K562 (cell line): Measurements from ENCODE around the gene UBE2I. TPM values are rescaled to one million over a fixed set of nuclear protein-coding genes. Genes with fewer than 3 reads are reported as not detected.

Experiments used
- ATAC-seq: fragments of 200-7000 bp; cut with Tn5 transposase; 3 replicates; pipeline ENCODE4 v1.9.1; 2020; ENCODE audit warnings: moderate library complexity
- BruUV-seq: library from RNA; stranded (reverse); fragments of 400-500 nt; replicated peaks from 2 replicates; lab custom pipeline; 2021; lab: Mats Ljungman, UMichigan
- CTCF ChIA-PET: fragments of 300-600 bp; formaldehyde crosslinking; extraction: SDS; loops from one replicate; lab custom pipeline; 2021; ENCODE audit warnings: low intra/inter-chr PET ratio; lab: Yijun Ruan, JAX
- POLR2A ChIA-PET: fragments of 300-600, 350-650 bp; sonication (Branson Sonifier 250); formaldehyde crosslinking; extraction: SDS; loops from one replicate; lab custom pipeline; 2021; ENCODE audit warnings: antibody characterized with exemption, inconsistent platforms; lab: Yijun Ruan, JAX
- DNase-seq, 4 experiments: peaks; one replicate each; pipeline versions ENCODE4 v3.0.0 to v3.0.0-alpha.2; 2011 to 2018; ENCODE audit warnings: low spot score in 3 of 4, mixed read lengths in 3 of 4; ENCODE audit errors: extremely low read depth in 1 of 4
- FAIRE-seq: peaks from 2 replicates; lab custom pipeline; 2011; peaks lifted over from hg19 to GRCh38; lab: Jason Lieb, UNC
- H2AFZ ChIP-seq: 2 replicates; pipeline ENCODE4 v1.6.0; 2011; ENCODE audit warnings: low read depth, low read length, control low read depth, inconsistent platforms
- H3K27ac ChIP-seq: fragments of 200-600 bp; 3 replicates; pipeline ENCODE4 v1.8.0; 2011; ENCODE audit warnings: low read depth, mild to moderate bottlenecking, control low read depth, inconsistent platforms, low read length, moderate library complexity, mixed read lengths; ENCODE audit errors: extremely low read depth
- H3K27me3 ChIP-seq, 2 experiments: fragments of 300-600 bp in 1 of 2; 2 replicates in 1 of 2; 3 replicates in 1 of 2; pipeline versions ENCODE4 v1.6.0 to v1.8.0; 2011; ENCODE audit warnings: inconsistent platforms in 2 of 2, low read length in 2 of 2, mild to moderate bottlenecking in 1 of 2, mixed read lengths in 1 of 2, moderate library complexity in 1 of 2; ENCODE audit not compliant: control insufficient read depth in 2 of 2, insufficient read depth in 2 of 2
- H3K36me3 ChIP-seq: fragments of 300-600 bp; 3 replicates; pipeline ENCODE4 v1.8.0; 2011; ENCODE audit warnings: mild to moderate bottlenecking, low read length, inconsistent platforms; ENCODE audit not compliant: control insufficient read depth, insufficient read depth
- H3K4me1 ChIP-seq, 2 experiments: fragments of 200-600 bp in 1 of 2; replicated peaks in 1 of 2; 2 replicates in 1 of 2; 3 replicates in 1 of 2; pipeline versions ENCODE4 v1.5.1 to v1.8.0; 2011; ENCODE audit warnings: inconsistent platforms in 2 of 2, low read length in 2 of 2, mild to moderate bottlenecking in 1 of 2, mixed read lengths in 1 of 2, moderate library complexity in 1 of 2; ENCODE audit not compliant: control insufficient read depth in 2 of 2, insufficient read depth in 2 of 2
- H3K4me2 ChIP-seq: 2 replicates; pipeline ENCODE4 v1.6.1; 2011; ENCODE audit warnings: low read length, control low read depth, inconsistent platforms, mixed read lengths; ENCODE audit not compliant: insufficient read depth
- H3K4me3 ChIP-seq: fragments of 200-600 bp; sonication (generic), shearing (Covaris generic); 2 replicates; pipeline ENCODE4 v1.5.1; 2016; ENCODE audit warnings: control low read depth, inconsistent platforms
- H3K79me2 ChIP-seq: fragments of 200-600 bp; 3 replicates; pipeline ENCODE4 v1.8.0; 2011; ENCODE audit warnings: low read length, inconsistent platforms; ENCODE audit not compliant: control insufficient read depth, insufficient read depth
- H3K9ac ChIP-seq, 2 experiments: 2 replicates each; pipeline versions ENCODE4 v1.6.0 to v1.6.1; 2011; ENCODE audit warnings: low read depth in 2 of 2, low read length in 2 of 2, control low read depth in 1 of 2, inconsistent platforms in 1 of 2, mild to moderate bottlenecking in 1 of 2, mixed read lengths in 1 of 2; ENCODE audit not compliant: insufficient read depth in 1 of 2
- H3K9me1 ChIP-seq: one replicate; pipeline ENCODE4 v1.6.0; 2011; ENCODE audit warnings: inconsistent platforms, mild to moderate bottlenecking, low read length, moderate library complexity; ENCODE audit not compliant: control insufficient read depth, insufficient read depth
- H3K9me3 ChIP-seq: replicated peaks from 2 replicates; pipeline ENCODE4 v1.5.1; 2011; ENCODE audit warnings: low read depth, low read length, inconsistent platforms; ENCODE audit not compliant: control insufficient read depth, insufficient read depth
- H4K20me1 ChIP-seq: replicated peaks from 2 replicates; pipeline ENCODE4 v1.6.1; 2011; ENCODE audit warnings: low read length, inconsistent platforms, mixed read lengths; ENCODE audit not compliant: control insufficient read depth, insufficient read depth
- CSDE1 ChIP-seq, 2 experiments: fragments of 450-650 bp; IDR thresholded peaks; 2 replicates each; pipeline ENCODE4 v1.6.1; 2016; ENCODE audit warnings: mild to moderate bottlenecking in 1 of 2
- GATAD2A ChIP-seq: fragments of 450-650 bp; IDR thresholded peaks from 2 replicates; pipeline ENCODE4 v1.6.1; 2017
- KLF10 ChIP-seq: fragments of 250-450 bp; sonication (Bioruptor Pico); IDR thresholded peaks from 2 replicates; pipeline ENCODE4 v1.6.1; 2021; ENCODE audit warnings: matching md5 sums
- MEF2D ChIP-seq: conservative IDR thresholded peaks from 2 replicates; pipeline ENCODE4 v1.6.1; 2016; ENCODE audit warnings: low read depth, missing genetic modification characterization, missing compliant biosample characterization
- MYNN ChIP-seq, 2 experiments: sonication (generic); formaldehyde crosslinking in 1 of 2; IDR thresholded peaks; 2 replicates each; pipeline versions ENCODE4 v1.5.0 to v1.6.1; 2016 to 2020; ENCODE audit warnings: antibody characterized with exemption in 1 of 2, missing genetic modification reagents in 1 of 2
- NR4A1 ChIP-seq, 2 experiments: fragments of 250-450 bp in 1 of 2; fragments of 450-650 bp in 1 of 2; sonication (Bioruptor Pico) in 1 of 2; IDR thresholded peaks; 2 replicates each; pipeline versions ENCODE4 v1.4.0 to v1.6.1; 2016 to 2020; ENCODE audit warnings: mild to moderate bottlenecking in 2 of 2, missing compliant biosample characterization in 1 of 2, missing genetic modification characterization in 1 of 2, moderate library complexity in 1 of 2
- PRMT5 ChIP-seq: sonication (generic); formaldehyde crosslinking; IDR thresholded peaks from 2 replicates; pipeline ENCODE4 v1.5.0; 2020; ENCODE audit warnings: missing genetic modification reagents
- PTBP1 ChIP-seq: fragments of 200-400 bp; formaldehyde crosslinking; IDR thresholded peaks from 2 replicates; pipeline ENCODE4 v1.6.1; 2017; ENCODE audit warnings: low read depth, low read length
- TEAD4 ChIP-seq, 2 experiments: sonication (generic) in 1 of 2; formaldehyde crosslinking in 1 of 2; IDR thresholded peaks; 2 replicates each; pipeline versions ENCODE4 v1.6.1 to v1.8.0; 2012 to 2022; ENCODE audit warnings: borderline replicate concordance in 1 of 2, inconsistent platforms in 1 of 2, low read length in 1 of 2, mild to moderate bottlenecking in 1 of 2, missing genetic modification reagents in 1 of 2
- ZEB2 ChIP-seq: fragments of 450-650 bp; IDR thresholded peaks from 2 replicates; pipeline ENCODE4 v1.6.1; 2016
- ZFX ChIP-seq: sonication (generic); formaldehyde crosslinking; IDR thresholded peaks from 2 replicates; pipeline ENCODE4 v1.8.0; 2022; ENCODE audit warnings: mild to moderate bottlenecking, missing genetic modification reagents, moderate library complexity
- ZNF12 ChIP-seq: sonication (generic); formaldehyde crosslinking; IDR thresholded peaks from 2 replicates; pipeline ENCODE4 v1.4.0; 2020; ENCODE audit warnings: mild to moderate bottlenecking, missing genetic modification reagents
- ZNF324 ChIP-seq: fragments of 250-450 bp; sonication (Bioruptor Pico); IDR thresholded peaks from 2 replicates; pipeline ENCODE4 v1.4.0; 2020; ENCODE audit warnings: mild to moderate bottlenecking
- ZNF695 ChIP-seq: fragments of 450-650 bp; formaldehyde crosslinking; IDR thresholded peaks from 2 replicates; pipeline ENCODE4 v1.4.0; 2020; ENCODE audit warnings: mild to moderate bottlenecking, moderate library complexity
- WGBS: fragments of 100-300 bp; shearing (Covaris generic); methylation state at CpG from one replicate; pipeline ENCODE4 v1.1.6; 2016; ENCODE audit warnings: low coverage, mixed read lengths; ENCODE audit not compliant: insufficient coverage; ENCODE audit errors: missing lambda C conversion rate; 5-methylcytosine and 5-hydroxymethylcytosine counted together
- in situ Hi-C: fragments of 300-500 bp; cut with MboI; formaldehyde crosslinking; loops from 4 replicates; pipeline ENCODE4 v1.15.0; 2018; ENCODE audit warnings: inconsistent platforms, mixed read lengths
- intact Hi-C: fragments of 100-400 bp; cut with micrococcal nuclease; formaldehyde crosslinking; loops from 2 replicates; pipeline ENCODE4 v1.14.2; 2022
- polyA plus RNA-seq, 8 experiments: library from polyadenylated mRNA; depleted of rRNA in 4 of 8; stranded (reverse) in 5 of 8; unstranded in 3 of 8; fragments of >200 nt; fragmentation: Nextera tagmentation in 2 of 8; fragmentation: Illumina TruSeq in 1 of 8; extraction: Ambion mirVana in 2 of 8; extraction: Trizol in 1 of 8; gene quantifications; 2 replicates each; pipeline versions ENCODE4 v1.2.1 to v1.2.3, GENCODE V29; 2011 to 2014; ENCODE audit warnings: inconsistent platforms in 1 of 8, missing spikeins in 1 of 8
- total RNA-seq, 7 experiments: library from RNA; depleted of rRNA in 6 of 7; stranded (reverse); fragments of >200 nt in 6 of 7; fragmentation: Illumina TruSeq in 2 of 7; extraction: Trizol in 2 of 7; gene quantifications; 2 replicates each; pipeline versions ENCODE4 v1.2.1 to v1.2.3, GENCODE V29; 2011 to 2021; ENCODE audit warnings: low replicate concordance in 1 of 7
- TF ChIP-seq, protein P1 (sequence below), 2 experiments: fragments of 200-800 bp in 1 of 2; sonication (Bioruptor generic) in 1 of 2; sonication (generic) in 1 of 2; formaldehyde crosslinking in 1 of 2; IDR thresholded peaks in 1 of 2; conservative IDR thresholded peaks in 1 of 2; 2 replicates each; pipeline versions ENCODE4 v1.5.0 to v1.6.1; 2016 to 2020; ENCODE audit warnings: missing compliant biosample characterization in 1 of 2, missing genetic modification characterization in 1 of 2, missing genetic modification reagents in 1 of 2
- TF ChIP-seq, protein P2 (sequence below): sonication (generic); formaldehyde crosslinking; IDR thresholded peaks from 2 replicates; pipeline ENCODE4 v1.8.1; 2023; ENCODE audit warnings: mild to moderate bottlenecking, missing genetic modification reagents
- TF ChIP-seq, protein P3 (sequence below): sonication (generic); formaldehyde crosslinking; IDR thresholded peaks from 2 replicates; pipeline ENCODE4 v1.8.1; 2023; ENCODE audit warnings: missing genetic modification reagents, mild to moderate bottlenecking, borderline replicate concordance

Gene UBE2I
- total and polyA plus RNA-seq, 9 of the 15 experiments (the other 6 are each of a cell fraction or from before 2014, with no cell fraction given) = 36.6 to 254 (median 104) TPM

- Histone ChIP-seq H3K9me3 (no peaks in the 10 kb centered on the region), H4K20me1 (no peaks in the 10 kb centered on the region), H3K79me2 (no peaks in the 10 kb centered on the region), H3K4me2 (no peak overlapping the region), H3K4me1 (peaks cover 0 to 54% of the 10 kb centered on the region in 2 experiments; a peak in 2 of 5 replicates), H3K27me3 (peaks cover 20 to 48% of the 10 kb centered on the region in 2 experiments; a peak in 4 of 5 replicates), H3K4me3 (no peak overlapping the region), H3K9ac (no peak overlapping the region), H2AFZ (no peak overlapping the region), H3K9me1 (no peaks in the 10 kb centered on the region), H3K27ac (no peak overlapping the region), H3K36me3 (no peaks in the 10 kb centered on the region)
- WGBS = 0% methylated on average over 6 of the region's 14 CpGs
- intact Hi-C loops = no loop called here
- DNase-seq (no peak), ATAC-seq (no peak), FAIRE-seq (no peak)
- in situ Hi-C loops = no loop called here
- no TSS peak for BruUV-seq
- CTCF ChIA-PET = no interaction called here
- POLR2A ChIA-PET = interaction anchor here (0.6 to 1.1 kb wide), 2 partner anchors 16 to 358 kb away, joined by 3 to 4 read pairs; no protein-coding TSS in a partner anchor
- TF ChIP-seq ZNF324 (CRISPR knock-in tag) (no peak), PTBP1 (no peak), ZFX (CRISPR knock-in tag) (no peak), MEF2D (no peak), ZNF12 (CRISPR knock-in tag) (no peak), MYNN (IDR thresholded peaks at IDR 0.05) (no peak), MYNN (CRISPR knock-in tag; IDR thresholded peaks at IDR 0.05) (no peak), ZNF695 (CRISPR knock-in tag) (no peak), NR4A1 (CRISPR knock-in tag; IDR thresholded peaks at IDR 0.05) (no peak), NR4A1 (tag; IDR thresholded peaks at IDR 0.05) (no peak), PRMT5 (CRISPR knock-in tag) (no peak), TEAD4 (IDR thresholded peaks at IDR 0.05; ENCODE audit: low read length) (no peak), TEAD4 (CRISPR knock-in tag; IDR thresholded peaks at IDR 0.05; ENCODE audit: borderline replicate concordance) (no peak), KLF10 (no peak), CSDE1 (IDR thresholded peaks at IDR 0.05) (no peak), GATAD2A (no peak), ZEB2 (no peak)
- TF ChIP-seq, protein P1, sequence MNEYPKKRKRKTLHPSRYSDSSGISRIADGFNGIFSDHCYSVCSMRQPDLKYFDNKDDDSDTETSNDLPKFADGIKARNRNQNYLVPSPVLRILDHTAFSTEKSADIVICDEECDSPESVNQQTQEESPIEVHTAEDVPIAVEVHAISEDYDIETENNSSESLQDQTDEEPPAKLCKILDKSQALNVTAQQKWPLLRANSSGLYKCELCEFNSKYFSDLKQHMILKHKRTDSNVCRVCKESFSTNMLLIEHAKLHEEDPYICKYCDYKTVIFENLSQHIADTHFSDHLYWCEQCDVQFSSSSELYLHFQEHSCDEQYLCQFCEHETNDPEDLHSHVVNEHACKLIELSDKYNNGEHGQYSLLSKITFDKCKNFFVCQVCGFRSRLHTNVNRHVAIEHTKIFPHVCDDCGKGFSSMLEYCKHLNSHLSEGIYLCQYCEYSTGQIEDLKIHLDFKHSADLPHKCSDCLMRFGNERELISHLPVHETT (CRISPR knock-in tag; conservative IDR thresholded peaks at IDR 0.05 in 1 of 2, IDR thresholded peaks at IDR 0.05 in 1 of 2) = no peak
- TF ChIP-seq, protein P2, sequence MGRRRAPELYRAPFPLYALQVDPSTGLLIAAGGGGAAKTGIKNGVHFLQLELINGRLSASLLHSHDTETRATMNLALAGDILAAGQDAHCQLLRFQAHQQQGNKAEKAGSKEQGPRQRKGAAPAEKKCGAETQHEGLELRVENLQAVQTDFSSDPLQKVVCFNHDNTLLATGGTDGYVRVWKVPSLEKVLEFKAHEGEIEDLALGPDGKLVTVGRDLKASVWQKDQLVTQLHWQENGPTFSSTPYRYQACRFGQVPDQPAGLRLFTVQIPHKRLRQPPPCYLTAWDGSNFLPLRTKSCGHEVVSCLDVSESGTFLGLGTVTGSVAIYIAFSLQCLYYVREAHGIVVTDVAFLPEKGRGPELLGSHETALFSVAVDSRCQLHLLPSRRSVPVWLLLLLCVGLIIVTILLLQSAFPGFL (CRISPR knock-in tag) = no peak
- TF ChIP-seq, protein P3, sequence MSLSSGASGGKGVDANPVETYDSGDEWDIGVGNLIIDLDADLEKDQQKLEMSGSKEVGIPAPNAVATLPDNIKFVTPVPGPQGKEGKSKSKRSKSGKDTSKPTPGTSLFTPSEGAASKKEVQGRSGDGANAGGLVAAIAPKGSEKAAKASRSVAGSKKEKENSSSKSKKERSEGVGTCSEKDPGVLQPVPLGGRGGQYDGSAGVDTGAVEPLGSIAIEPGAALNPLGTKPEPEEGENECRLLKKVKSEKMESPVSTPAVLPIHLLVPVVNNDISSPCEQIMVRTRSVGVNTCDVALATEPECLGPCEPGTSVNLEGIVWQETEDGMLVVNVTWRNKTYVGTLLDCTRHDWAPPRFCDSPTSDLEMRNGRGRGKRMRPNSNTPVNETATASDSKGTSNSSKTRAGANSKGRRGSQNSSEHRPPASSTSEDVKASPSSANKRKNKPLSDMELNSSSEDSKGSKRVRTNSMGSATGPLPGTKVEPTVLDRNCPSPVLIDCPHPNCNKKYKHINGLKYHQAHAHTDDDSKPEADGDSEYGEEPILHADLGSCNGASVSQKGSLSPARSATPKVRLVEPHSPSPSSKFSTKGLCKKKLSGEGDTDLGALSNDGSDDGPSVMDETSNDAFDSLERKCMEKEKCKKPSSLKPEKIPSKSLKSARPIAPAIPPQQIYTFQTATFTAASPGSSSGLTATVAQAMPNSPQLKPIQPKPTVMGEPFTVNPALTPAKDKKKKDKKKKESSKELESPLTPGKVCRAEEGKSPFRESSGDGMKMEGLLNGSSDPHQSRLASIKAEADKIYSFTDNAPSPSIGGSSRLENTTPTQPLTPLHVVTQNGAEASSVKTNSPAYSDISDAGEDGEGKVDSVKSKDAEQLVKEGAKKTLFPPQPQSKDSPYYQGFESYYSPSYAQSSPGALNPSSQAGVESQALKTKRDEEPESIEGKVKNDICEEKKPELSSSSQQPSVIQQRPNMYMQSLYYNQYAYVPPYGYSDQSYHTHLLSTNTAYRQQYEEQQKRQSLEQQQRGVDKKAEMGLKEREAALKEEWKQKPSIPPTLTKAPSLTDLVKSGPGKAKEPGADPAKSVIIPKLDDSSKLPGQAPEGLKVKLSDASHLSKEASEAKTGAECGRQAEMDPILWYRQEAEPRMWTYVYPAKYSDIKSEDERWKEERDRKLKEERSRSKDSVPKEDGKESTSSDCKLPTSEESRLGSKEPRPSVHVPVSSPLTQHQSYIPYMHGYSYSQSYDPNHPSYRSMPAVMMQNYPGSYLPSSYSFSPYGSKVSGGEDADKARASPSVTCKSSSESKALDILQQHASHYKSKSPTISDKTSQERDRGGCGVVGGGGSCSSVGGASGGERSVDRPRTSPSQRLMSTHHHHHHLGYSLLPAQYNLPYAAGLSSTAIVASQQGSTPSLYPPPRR (CRISPR knock-in tag) = no peak
Observed at GRCh38 chr16:1276580-1276878, 32.9 kb upstream of the UBE2I start.
